Activated CD4-positive, alpha-beta T cell treated with anti-CD3 and anti-CD28 coated beads, Interleukin-2, amount 10 ng/mL, durations not matched to agents 7 days and 5 days (primary cell): ENCODE data around the gene LRRC4C. TPM values are rescaled to one million over a fixed set of nuclear protein-coding genes. Genes with fewer than 3 reads are reported as not detected.
"Not testable (repeated sequence)": the region's sequence is repeated elsewhere in the genome, so short reads cannot be mapped to it uniquely, and the experiment has no call there.

Source experiments
- CTCF ChIA-PET: fragments of 350-600 bp; sonication (Branson Sonifier 250); formaldehyde crosslinking; loops from one replicate; lab custom pipeline; 2021; ENCODE audit warnings: antibody characterized with exemption; lab: Charles Lee
- POLR2A ChIA-PET: fragments of 350-600 bp; sonication (Branson Sonifier 250); formaldehyde crosslinking; loops from one replicate; lab custom pipeline; 2021; ENCODE audit warnings: antibody characterized with exemption; lab: Charles Lee
- DNase-seq: peaks from one replicate; pipeline ENCODE4 v3.0.0-alpha.2; 2020
- H3K27ac Mint-ChIP-seq: one replicate; pipeline ENCODE4 v1.8.0; 2021; ENCODE audit warnings: mild to moderate bottlenecking, moderate library complexity, mixed read lengths
- H3K27me3 Mint-ChIP-seq: one replicate; pipeline ENCODE4 v1.8.0; 2021; ENCODE audit warnings: mixed read lengths
- H3K36me3 Mint-ChIP-seq: one replicate; pipeline ENCODE4 v1.8.0; 2021; ENCODE audit warnings: low read depth, mixed read lengths
- H3K4me1 Mint-ChIP-seq: one replicate; pipeline ENCODE4 v1.8.0; 2021; ENCODE audit warnings: mixed read lengths
- H3K4me3 Mint-ChIP-seq: one replicate; pipeline ENCODE4 v1.8.0; 2021; ENCODE audit warnings: mild to moderate bottlenecking, moderate library complexity, mixed read lengths
- H3K9me3 Mint-ChIP-seq: one replicate; pipeline ENCODE4 v1.8.0; 2021; ENCODE audit warnings: mixed read lengths
- total RNA-seq, 2 experiments: library from RNA; stranded (reverse); gene quantifications; one replicate each; pipeline ENCODE4 v1.2.3, GENCODE V29; 2021

LRRC4C gene
- total RNA-seq, 2 experiments from 2014 or later: not detected

DNA sequence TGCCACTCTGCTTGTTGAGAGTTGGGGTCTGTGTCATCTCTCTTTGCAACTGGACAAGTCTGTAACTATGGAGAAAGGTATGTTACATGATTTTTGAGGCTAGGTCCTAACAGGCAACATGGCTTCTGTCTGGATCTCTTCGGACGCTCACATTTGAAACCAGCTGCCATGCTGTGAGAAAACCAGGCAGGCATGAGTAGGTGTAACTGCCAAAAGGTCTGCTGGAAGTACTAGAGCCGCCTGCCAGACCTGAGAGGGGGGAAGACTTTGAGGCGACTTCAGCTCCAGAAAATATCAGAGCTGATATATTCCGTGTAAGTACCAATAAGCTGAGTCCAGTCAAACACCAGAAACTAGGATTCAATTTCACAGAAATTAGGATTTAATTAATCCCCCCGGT is 579.5 kb downstream of the LRRC4C start:
- no peak for DNase-seq

DNA sequence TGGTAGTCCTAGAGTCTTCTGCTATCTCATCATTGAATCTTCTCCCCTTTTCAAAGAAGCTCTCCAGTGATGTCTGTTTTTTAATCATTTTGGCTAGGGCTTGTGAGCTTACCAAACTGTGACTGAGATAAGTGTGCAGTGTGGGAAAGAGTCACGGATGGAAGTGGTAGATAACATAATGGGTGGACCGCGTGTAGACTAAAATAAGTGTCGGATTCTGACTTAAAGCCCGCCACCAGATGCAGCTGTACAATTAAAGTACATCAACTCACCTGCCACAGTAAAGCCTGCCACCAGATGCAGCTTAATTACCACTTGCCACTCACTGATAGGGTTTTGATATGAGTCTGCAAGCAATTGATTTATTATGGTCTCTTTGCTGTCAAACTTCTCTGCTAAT is 581.5 kb downstream of the LRRC4C start:
- Mint-ChIP-seq H3K9me3 (peaks cover 10% of the 10 kb centered on the region), H3K4me3 (no peak overlapping the region), H3K27me3 (no peaks in the 10 kb centered on the region), H3K4me1 (no peaks in the 10 kb centered on the region), H3K36me3 (no peaks in the 10 kb centered on the region), H3K27ac (no peak overlapping the region)
- CTCF ChIA-PET: no interaction called here
- no peak for DNase-seq
- POLR2A ChIA-PET: no interaction called here

More for the DNA sequence above, 579.5 kb downstream of the LRRC4C start:
- no peak overlapping the region for H3K27ac Mint-ChIP-seq
- H3K4me3 Mint-ChIP-seq: no peak overlapping the region
- H3K27me3 Mint-ChIP-seq: no peaks in the 10 kb centered on the region
- no peaks in the 10 kb centered on the region for H3K4me1 Mint-ChIP-seq
- H3K9me3 Mint-ChIP-seq: peaks cover 17% of the 10 kb centered on the region
- no peaks in the 10 kb centered on the region for H3K36me3 Mint-ChIP-seq
- ChIA-PET CTCF (no interaction called here), POLR2A (no interaction called here)

DNA sequence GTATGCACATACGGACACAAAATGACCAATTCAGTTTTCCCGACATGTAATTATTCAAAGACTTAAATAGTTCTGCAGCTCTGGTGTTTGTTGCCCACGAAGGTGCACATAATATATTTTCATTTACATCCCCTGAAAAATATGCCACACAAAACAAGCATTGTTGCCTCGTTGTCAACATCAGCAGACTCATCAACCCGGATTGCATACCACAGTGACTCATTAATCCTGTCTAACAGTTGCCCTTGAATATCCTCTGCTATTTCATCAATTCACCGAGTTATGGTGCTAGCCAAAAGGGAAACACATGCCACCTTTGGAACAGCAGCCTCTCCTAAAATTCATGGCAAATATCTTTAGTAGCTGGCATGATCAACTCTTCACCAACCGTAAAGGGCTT is 582.2 kb downstream of the LRRC4C start:
- Mint-ChIP-seq H3K27ac (no peak overlapping the region), H3K4me3 (no peak overlapping the region), H3K36me3 (no peaks in the 10 kb centered on the region), H3K9me3 (peaks cover 3% of the 10 kb centered on the region), H3K27me3 (no peaks in the 10 kb centered on the region), H3K4me1 (no peaks in the 10 kb centered on the region)
- no peak for DNase-seq
- ChIA-PET POLR2A (no interaction called here), CTCF (interaction anchor here (0.7 kb wide), 1 partner anchor 26 kb away, joined by 3 read pairs; no protein-coding TSS in a partner anchor)

DNA sequence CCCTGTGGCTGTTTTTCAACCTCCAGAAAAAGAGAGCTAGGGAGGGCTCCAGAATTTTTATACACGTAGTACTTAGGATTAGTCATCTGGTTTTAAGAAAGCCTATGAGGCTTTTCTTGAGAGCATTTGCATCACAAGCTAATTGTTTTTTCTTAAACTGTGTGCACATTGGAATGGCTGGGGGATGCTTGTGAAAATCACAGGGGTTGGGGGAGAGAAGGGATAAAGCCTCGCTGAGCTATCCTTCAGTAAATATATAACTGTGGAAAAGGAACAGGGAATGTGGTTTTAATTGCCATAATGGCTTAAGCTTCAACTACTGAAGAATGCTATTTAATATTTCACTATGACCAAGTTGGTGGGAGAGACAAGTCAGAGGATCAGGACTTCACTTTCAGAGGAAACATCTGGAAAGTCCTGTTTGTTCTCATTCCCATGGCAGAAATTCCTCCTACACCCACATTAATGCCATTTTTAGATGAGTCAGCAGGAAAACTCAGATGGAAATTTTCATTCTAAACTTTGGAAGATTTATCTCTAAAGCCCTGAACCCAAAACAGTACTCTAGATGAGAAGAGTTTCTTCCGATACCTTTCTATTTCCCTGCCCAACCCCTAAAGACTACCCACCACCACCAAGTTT is 591.3 kb downstream of the LRRC4C start:
- POLR2A ChIA-PET: no interaction called here
- H3K36me3 Mint-ChIP-seq: no peaks in the 10 kb centered on the region

DNA sequence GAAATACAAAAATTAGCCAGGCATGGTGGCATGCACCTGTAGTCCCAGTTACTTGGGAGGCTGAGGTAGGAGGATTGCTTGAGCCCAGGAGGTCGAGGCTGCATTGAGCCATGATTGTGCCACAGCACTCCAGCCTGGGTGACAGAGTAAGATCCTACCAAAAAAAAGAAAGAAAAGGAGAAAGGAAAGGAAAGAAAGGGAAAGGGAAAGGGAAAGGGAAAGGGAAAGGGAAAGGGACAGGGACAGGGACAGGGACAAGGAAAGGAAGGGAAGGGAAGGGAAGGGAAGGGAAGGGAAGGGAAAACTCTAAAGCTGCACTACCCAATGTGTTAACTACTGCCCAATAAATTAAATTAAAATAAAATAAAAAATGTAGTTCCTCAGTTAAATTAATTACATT is 601.7 kb downstream of the LRRC4C start:
- DNase-seq, H3K36me3 Mint-ChIP-seq, H3K27me3 Mint-ChIP-seq, H3K9me3 Mint-ChIP-seq, H3K4me3 Mint-ChIP-seq, POLR2A ChIA-PET, H3K27ac Mint-ChIP-seq, CTCF ChIA-PET, H3K4me1 Mint-ChIP-seq: not testable (repeated sequence)

More for the DNA sequence above, 591.3 kb downstream of the LRRC4C start:
- Mint-ChIP-seq H3K27ac (no peak overlapping the region), H3K27me3 (no peaks in the 10 kb centered on the region), H3K4me3 (no peak overlapping the region), H3K4me1 (no peaks in the 10 kb centered on the region), H3K9me3 (peaks cover 5% of the 10 kb centered on the region)
- CTCF ChIA-PET: no interaction called here
- no peak for DNase-seq

DNA sequence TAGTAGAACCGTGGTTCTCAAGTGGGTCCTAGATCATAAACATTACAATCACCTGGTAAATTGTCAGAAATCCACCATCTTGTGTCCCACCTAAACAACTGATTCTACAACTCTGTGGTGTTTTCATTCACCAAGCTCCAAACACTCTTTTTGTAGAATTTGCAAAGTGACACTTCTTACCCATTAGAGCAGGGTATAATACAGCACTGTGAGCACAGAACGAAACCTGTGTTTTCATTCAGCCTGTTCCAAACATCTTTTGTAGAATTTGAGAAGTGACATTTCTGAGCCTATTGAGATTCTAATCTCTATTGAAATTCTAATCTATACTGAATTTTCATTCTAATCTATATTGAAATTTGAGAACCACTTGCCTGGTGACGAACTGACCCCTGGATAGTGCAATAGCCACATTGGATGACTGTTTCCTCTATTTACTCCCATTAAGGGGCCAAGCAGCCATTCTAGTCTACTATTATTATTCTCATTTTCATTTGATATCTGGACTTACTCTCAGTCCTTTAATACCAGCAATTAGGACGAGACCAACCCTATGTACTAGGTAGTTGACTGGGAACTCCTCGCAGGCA is 616.6 kb downstream of the LRRC4C start:
- H3K4me1 Mint-ChIP-seq: no peaks in the 10 kb centered on the region
- ChIA-PET CTCF (no interaction called here), POLR2A (no interaction called here)
- peaks cover 3% of the 10 kb centered on the region for H3K9me3 Mint-ChIP-seq
- DNase-seq: no peak
- H3K27me3 Mint-ChIP-seq: no peaks in the 10 kb centered on the region
- H3K27ac Mint-ChIP-seq: no peak overlapping the region
- H3K4me3 Mint-ChIP-seq: no peak overlapping the region
- no peaks in the 10 kb centered on the region for H3K36me3 Mint-ChIP-seq

DNA sequence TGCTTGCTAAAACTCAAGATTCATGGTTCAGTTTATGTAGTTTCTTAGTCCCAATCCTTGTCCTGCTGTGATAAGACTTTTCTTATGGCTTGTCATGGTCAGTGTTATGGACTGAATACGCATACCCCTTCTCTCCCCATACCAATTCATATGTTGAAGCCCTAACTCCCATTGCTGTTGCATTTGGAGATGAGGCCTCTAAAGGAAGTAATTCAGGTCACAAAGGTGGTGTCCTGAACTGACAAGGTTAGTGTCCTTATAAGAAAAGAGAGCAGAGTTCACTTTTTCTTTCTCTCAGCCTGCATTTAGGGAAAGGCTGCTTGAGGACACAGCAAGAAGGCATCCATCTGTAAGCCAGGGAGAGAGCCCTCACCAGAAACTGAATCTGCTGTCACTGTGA is 618.2 kb downstream of the LRRC4C start:
- no peaks in the 10 kb centered on the region for H3K4me1 Mint-ChIP-seq
- no peak for DNase-seq
- no peak overlapping the region for H3K4me3 Mint-ChIP-seq
- ChIA-PET CTCF (no interaction called here), POLR2A (no interaction called here)
- H3K27ac Mint-ChIP-seq: no peak overlapping the region
- H3K27me3 Mint-ChIP-seq: no peaks in the 10 kb centered on the region
- no peaks in the 10 kb centered on the region for H3K36me3 Mint-ChIP-seq
- H3K9me3 Mint-ChIP-seq: peaks cover 3% of the 10 kb centered on the region

DNA sequence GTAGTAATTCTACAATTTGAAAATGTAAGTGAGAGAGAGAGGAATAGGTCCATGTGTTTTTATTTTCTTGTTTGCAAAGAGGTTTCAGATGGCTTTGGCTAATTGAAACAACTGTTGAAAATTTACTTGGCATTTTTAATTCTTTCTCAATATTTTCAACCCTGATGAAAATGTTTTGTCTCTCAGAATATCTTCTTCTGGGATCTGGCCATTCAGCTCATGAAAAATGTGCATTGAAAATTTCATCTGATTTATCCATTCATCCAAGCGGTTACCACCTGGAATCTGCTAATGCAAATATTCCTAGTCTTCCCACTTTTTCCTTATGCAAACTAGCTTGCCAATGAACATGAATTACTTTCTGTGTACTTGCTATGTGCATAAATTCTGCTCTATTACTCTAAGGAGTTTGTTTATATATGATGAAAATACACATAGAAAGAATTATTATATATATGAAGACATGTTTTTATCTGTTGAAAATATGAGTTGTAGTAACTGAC is 621.2 kb downstream of the LRRC4C start:
- POLR2A ChIA-PET: interaction anchor here (0.6 kb wide), 1 partner anchor 138 kb away, joined by 7 read pairs; no protein-coding TSS in a partner anchor
- Mint-ChIP-seq H3K36me3 (no peaks in the 10 kb centered on the region), H3K27me3 (no peaks in the 10 kb centered on the region), H3K4me1 (no peaks in the 10 kb centered on the region), H3K9me3 (peaks cover under 1% of the 10 kb centered on the region), H3K4me3 (no peak overlapping the region), H3K27ac (no peak overlapping the region)
- no peak for DNase-seq
- CTCF ChIA-PET: interaction anchor here (0.6 kb wide), 1 partner anchor 686 kb away, joined by 3 read pairs; no protein-coding TSS in a partner anchor

DNA sequence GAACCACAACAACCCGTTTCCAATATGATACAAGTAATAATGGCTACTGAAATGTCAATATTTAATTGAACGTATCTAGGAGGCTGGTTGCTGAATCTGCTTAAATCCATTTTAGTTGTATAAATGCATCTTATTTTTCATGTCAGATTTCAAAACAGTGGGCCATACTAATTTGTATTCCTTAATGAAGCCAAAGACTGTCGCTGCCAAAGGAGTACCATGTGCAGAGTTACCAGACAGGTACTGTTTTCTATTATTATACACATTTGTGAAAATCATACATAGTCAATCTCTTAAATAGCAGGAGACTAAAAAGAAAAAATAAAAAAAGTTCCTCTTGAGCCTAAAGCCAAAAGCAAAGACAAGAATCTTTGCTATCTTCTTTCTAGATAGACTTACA is 632.3 kb downstream of the LRRC4C start:
- DNase-seq: no peak
- Mint-ChIP-seq H3K9me3 (peaks cover 24% of the 10 kb centered on the region), H3K4me1 (no peaks in the 10 kb centered on the region), H3K4me3 (no peak overlapping the region), H3K27me3 (no peaks in the 10 kb centered on the region), H3K27ac (no peak overlapping the region), H3K36me3 (no peaks in the 10 kb centered on the region)
- ChIA-PET CTCF (no interaction called here), POLR2A (no interaction called here)

DNA sequence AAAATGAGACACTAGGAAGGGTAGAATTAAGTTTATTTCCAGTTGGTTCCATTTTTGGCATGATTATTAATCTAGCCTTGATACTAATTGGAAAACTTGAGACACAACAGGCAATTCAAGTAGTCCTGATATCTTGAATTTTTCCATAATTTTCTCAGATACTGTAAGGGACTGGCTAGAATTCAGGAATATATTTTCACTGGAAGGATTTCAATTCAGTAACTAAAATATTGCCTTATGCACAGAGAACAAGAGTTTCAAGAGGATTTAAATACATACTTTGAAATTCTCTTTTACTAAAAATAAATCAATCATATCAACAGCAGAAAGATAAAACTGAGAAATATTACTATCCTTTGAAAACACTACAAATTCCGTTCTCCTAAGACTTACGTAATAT is 632.9 kb downstream of the LRRC4C start:
- POLR2A ChIA-PET: no interaction called here
- Mint-ChIP-seq H3K27me3 (no peaks in the 10 kb centered on the region), H3K36me3 (no peaks in the 10 kb centered on the region), H3K9me3 (peaks cover 27% of the 10 kb centered on the region), H3K4me3 (no peak overlapping the region), H3K4me1 (no peaks in the 10 kb centered on the region), H3K27ac (no peak overlapping the region)
- CTCF ChIA-PET: no interaction called here
- DNase-seq: no peak

DNA sequence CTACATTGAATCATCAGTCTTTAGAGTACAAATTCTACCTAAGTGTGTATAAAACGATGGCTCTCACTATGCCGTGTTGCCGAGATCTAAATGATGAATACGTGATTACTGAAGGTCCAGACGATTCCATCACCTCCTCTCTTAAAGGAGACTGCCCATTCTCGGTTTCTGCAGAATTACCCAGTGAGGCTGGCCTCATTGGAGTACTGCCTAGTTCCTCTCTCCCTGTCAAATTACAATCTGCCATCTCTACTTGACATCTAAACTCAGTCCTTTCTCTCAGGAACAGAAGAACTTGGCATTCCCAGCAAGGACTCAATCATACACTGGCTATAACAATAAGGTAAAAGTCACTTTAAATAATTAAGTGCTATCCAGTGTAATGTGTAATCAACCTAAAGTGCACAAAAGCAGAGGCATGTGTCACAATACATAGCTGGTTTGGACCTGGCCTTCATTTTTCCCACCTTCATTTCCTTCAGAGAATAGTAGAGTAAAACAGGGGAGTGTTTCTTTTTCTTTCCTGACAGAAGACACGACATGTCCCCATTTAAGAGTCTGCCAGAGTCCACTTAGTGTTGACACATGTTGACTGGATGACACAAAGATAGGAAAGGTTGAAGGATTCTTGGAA is 634.1 kb downstream of the LRRC4C start:
- H3K36me3 Mint-ChIP-seq: no peaks in the 10 kb centered on the region
- DNase-seq: no peak
- ChIA-PET CTCF (no interaction called here), POLR2A (no interaction called here)
- no peaks in the 10 kb centered on the region for H3K4me1 Mint-ChIP-seq
- peaks cover 24% of the 10 kb centered on the region for H3K9me3 Mint-ChIP-seq
- no peaks in the 10 kb centered on the region for H3K27me3 Mint-ChIP-seq
- H3K27ac Mint-ChIP-seq: no peak overlapping the region
- H3K4me3 Mint-ChIP-seq: no peak overlapping the region

DNA sequence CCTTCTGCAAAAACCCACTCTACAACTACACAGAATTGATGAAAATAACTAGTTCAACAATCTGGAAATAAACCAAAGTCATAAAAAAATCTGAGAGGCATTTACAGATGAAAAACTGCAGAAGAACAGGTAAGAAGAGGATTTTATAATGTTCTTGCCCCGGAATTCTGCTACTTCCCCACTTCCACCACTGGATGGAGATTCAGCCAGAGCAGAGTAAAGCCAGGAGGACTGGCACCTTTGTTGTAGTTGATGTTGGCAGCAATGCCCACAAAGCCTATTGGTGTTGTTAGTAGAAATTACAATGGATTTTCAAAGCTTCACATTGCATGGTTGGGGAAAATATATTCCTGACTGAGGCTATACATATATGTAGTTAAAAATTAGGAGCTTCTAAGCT is 640.2 kb downstream of the LRRC4C start:
- DNase-seq: no peak
- Mint-ChIP-seq H3K4me1 (no peaks in the 10 kb centered on the region), H3K27ac (no peak overlapping the region), H3K4me3 (no peak overlapping the region), H3K9me3 (peaks cover 32% of the 10 kb centered on the region), H3K27me3 (no peaks in the 10 kb centered on the region), H3K36me3 (no peaks in the 10 kb centered on the region)
- ChIA-PET POLR2A (no interaction called here), CTCF (no interaction called here)

DNA sequence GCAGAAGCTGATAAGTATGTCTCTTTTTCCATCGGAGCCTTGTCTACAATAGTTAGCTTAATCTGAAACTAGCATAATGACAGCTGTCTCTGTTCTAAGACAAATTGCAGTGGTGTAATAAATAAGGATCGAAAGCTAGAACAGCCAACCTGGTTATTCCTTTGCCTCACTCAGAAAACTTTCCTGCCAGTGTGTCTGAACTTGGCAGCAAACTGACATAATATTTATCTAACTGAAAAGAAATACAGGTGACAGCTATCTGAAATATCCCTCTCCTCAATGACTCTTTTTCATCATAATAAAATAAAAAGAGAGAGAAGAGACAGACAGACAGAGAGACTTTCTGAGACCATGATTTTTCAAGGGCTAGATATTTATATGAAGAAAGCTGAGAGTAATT is 642.5 kb downstream of the LRRC4C start:
- H3K9me3 Mint-ChIP-seq: peaks cover 24% of the 10 kb centered on the region
- no peaks in the 10 kb centered on the region for H3K27me3 Mint-ChIP-seq
- no peaks in the 10 kb centered on the region for H3K36me3 Mint-ChIP-seq
- POLR2A ChIA-PET: no interaction called here
- no peaks in the 10 kb centered on the region for H3K4me1 Mint-ChIP-seq
- H3K4me3 Mint-ChIP-seq: no peak overlapping the region
- DNase-seq: no peak
- H3K27ac Mint-ChIP-seq: no peak overlapping the region
- CTCF ChIA-PET: no interaction called here
